Hepatocyte (in vitro differentiated cells): Measurements from ENCODE around the gene ATF7IP. TPM values are rescaled to one million over a fixed set of nuclear protein-coding genes. Genes with fewer than 3 reads are reported as not detected.

Source experiments
- DNase-seq: peaks from one replicate; pipeline ENCODE4 v3.0.0-alpha.2; 2016; ENCODE audit warnings: low spot score
- H2AFZ ChIP-seq: fragments of 200-600 bp; sonication (generic); 2 replicates; pipeline ENCODE4 v1.6.0; 2016; ENCODE audit warnings: antibody characterized with exemption, mild to moderate bottlenecking
- H3K27ac ChIP-seq: fragments of 200-600 bp; sonication (generic); 2 replicates; pipeline ENCODE4 v1.5.1; 2016; ENCODE audit warnings: mild to moderate bottlenecking
- H3K27me3 ChIP-seq: fragments of 200-600 bp; sonication (generic); 2 replicates; pipeline ENCODE4 v1.6.1; 2016
- H3K36me3 ChIP-seq: fragments of 200-600 bp; sonication (generic); replicated peaks from 2 replicates; pipeline ENCODE4 v1.5.1; 2016; ENCODE audit warnings: low read depth; ENCODE audit not compliant: insufficient read depth
- H3K4me1 ChIP-seq: fragments of 200-600 bp; sonication (generic); 2 replicates; pipeline ENCODE4 v1.5.1; 2016; ENCODE audit warnings: mild to moderate bottlenecking, moderate library complexity; ENCODE audit not compliant: insufficient read depth
- H3K4me2 ChIP-seq: fragments of 200-600 bp; sonication (generic); 2 replicates; pipeline ENCODE4 v1.6.0; 2016
- H3K4me3 ChIP-seq: fragments of 200-600 bp; sonication (generic); 2 replicates; pipeline ENCODE4 v1.5.1; 2016; ENCODE audit warnings: mild to moderate bottlenecking
- H3K79me2 ChIP-seq: fragments of 200-600 bp; sonication (generic); 2 replicates; pipeline ENCODE4 v1.6.0; 2017; ENCODE audit warnings: mild to moderate bottlenecking
- H3K9me2 ChIP-seq: fragments of 200-600 bp; sonication (generic); replicated peaks from 2 replicates; pipeline ENCODE4 v1.6.0; 2017; ENCODE audit warnings: mild to moderate bottlenecking; ENCODE audit not compliant: insufficient read depth
- H3K9me3 ChIP-seq: fragments of 200-600 bp; sonication (generic); 2 replicates; pipeline ENCODE4 v1.5.1; 2016; ENCODE audit warnings: low read depth, mild to moderate bottlenecking
- H4K20me1 ChIP-seq: fragments of 200-600 bp; sonication (generic); 2 replicates; pipeline ENCODE4 v1.6.0; 2016; ENCODE audit warnings: mild to moderate bottlenecking; ENCODE audit not compliant: insufficient read depth, poor library complexity, severe bottlenecking
- CTCF ChIP-seq: fragments of 200-600 bp; sonication (generic); IDR thresholded peaks from 2 replicates; pipeline ENCODE4 v1.5.1; 2016; ENCODE audit warnings: antibody characterized with exemption, mild to moderate bottlenecking; ENCODE audit not compliant: poor library complexity
- EZH2 ChIP-seq: fragments of 200-600 bp; sonication (generic); IDR thresholded peaks from 2 replicates; pipeline ENCODE4 v1.6.1; 2016; ENCODE audit warnings: antibody characterized with exemption, mild to moderate bottlenecking, borderline replicate concordance
- EZH2phosphoT487 ChIP-seq: fragments of 200-600 bp; sonication (generic); IDR thresholded peaks from one replicate; pipeline ENCODE4 v1.6.1; 2018; ENCODE audit warnings: antibody characterized with exemption, mild to moderate bottlenecking, low read depth, moderate library complexity; ENCODE audit not compliant: unreplicated experiment, severe bottlenecking
- WGBS: methylation state at CpG from one replicate; pipeline ENCODE4 v1.1.6; 2016; ENCODE audit warnings: low lambda C conversion rate; ENCODE audit errors: missing lambda C conversion rate; 5-methylcytosine and 5-hydroxymethylcytosine counted together
- polyA plus RNA-seq: library from polyadenylated mRNA; unstranded; fragments of >200 nt; fragmentation: Nextera tagmentation; extraction: Ambion mirVana; gene quantifications from 2 replicates; pipeline ENCODE4 v1.2.1, GENCODE V29; 2016
- total RNA-seq: library from RNA; depleted of rRNA; stranded (reverse); fragments of >200 nt; gene quantifications from 2 replicates; pipeline ENCODE4 v1.2.3, GENCODE V29; 2014

ATF7IP gene
- total and polyA plus RNA-seq, 2 experiments from 2014 or later = 24.8 to 52.5 TPM

- Histone ChIP-seq H3K9me2 (no peaks in the 10 kb centered on the region), H3K9me3 (no peaks in the 10 kb centered on the region), H3K4me3 (no peak overlapping the region), H4K20me1 (no peaks in the 10 kb centered on the region), H3K36me3 (no peaks in the 10 kb centered on the region), H3K27me3 (no peaks in the 10 kb centered on the region), H2AFZ (no peak overlapping the region), H3K4me1 (no peaks in the 10 kb centered on the region), H3K4me2 (no peak overlapping the region), H3K79me2 (no peaks in the 10 kb centered on the region), H3K27ac (no peak overlapping the region)
- no peak for DNase-seq
- TF ChIP-seq CTCF = no peak
- TF ChIP-seq EZH2 = no peak
- no peak for TF ChIP-seq EZH2phosphoT487
- 100% methylated on average over 1 of the region's 1 CpG for WGBS
Measured at GRCh38 chr12:14482361-14482760, 116.9 kb downstream of the ATF7IP start.

GRCh38 chr12:14482886-14483285 lies 117.4 kb downstream of the ATF7IP start:
- H3K36me3 ChIP-seq = no peaks in the 10 kb centered on the region
- no peak for DNase-seq
- WGBS = 93% methylated on average over 2 of the region's 2 CpGs

GRCh38 chr12:14495326-14495725 lies 129.8 kb downstream of the ATF7IP start:
- H3K4me3 ChIP-seq = no peak overlapping the region
- H3K36me3 ChIP-seq = no peaks in the 10 kb centered on the region
- no peak for DNase-seq
- H3K27ac ChIP-seq = no peak overlapping the region
- no peaks in the 10 kb centered on the region for H3K9me2 ChIP-seq
- TF ChIP-seq CTCF = no peak
- no peak for TF ChIP-seq EZH2phosphoT487
- no peaks in the 10 kb centered on the region for H3K9me3 ChIP-seq
- no peaks in the 10 kb centered on the region for H3K27me3 ChIP-seq
- H3K4me1 ChIP-seq = no peaks in the 10 kb centered on the region
- H3K4me2 ChIP-seq = no peak overlapping the region
- H2AFZ ChIP-seq = no peak overlapping the region
- no peaks in the 10 kb centered on the region for H4K20me1 ChIP-seq
- 96% methylated on average over 2 of the region's 2 CpGs for WGBS
- H3K79me2 ChIP-seq = no peaks in the 10 kb centered on the region

More at GRCh38 chr12:14482886-14483285, 117.4 kb downstream of the ATF7IP start:
- H2AFZ ChIP-seq = no peak overlapping the region
- no peak overlapping the region for H3K4me2 ChIP-seq
- no peak overlapping the region for H3K4me3 ChIP-seq
- no peaks in the 10 kb centered on the region for H3K9me3 ChIP-seq
- TF ChIP-seq EZH2phosphoT487 (no peak), CTCF (no peak), EZH2 (no peak)
- no peak overlapping the region for H3K27ac ChIP-seq
- H4K20me1 ChIP-seq = no peaks in the 10 kb centered on the region
- H3K9me2 ChIP-seq = no peaks in the 10 kb centered on the region
- H3K79me2 ChIP-seq = no peaks in the 10 kb centered on the region
- H3K4me1 ChIP-seq = no peaks in the 10 kb centered on the region
- no peaks in the 10 kb centered on the region for H3K27me3 ChIP-seq
